OCI-LY3 (cell line): ENCODE measurements around the gene NAT8L.

Experiments used
- EZH2phosphoT487 ChIP-seq: fragments of 200-600 bp; shearing (Covaris generic); IDR thresholded peaks from 2 replicates; pipeline ENCODE4 v1.6.1; 2018; ENCODE audit warnings: antibody characterized with exemption, mixed run types, low read depth
- TF ChIP-seq, protein P1 (sequence below): fragments of 200-600, 300-600 bp; sonication (generic); IDR thresholded peaks from 2 replicates; pipeline ENCODE4 v1.5.1; 2014; ENCODE audit warnings: antibody characterized with exemption, low read length, low read depth

GRCh38 chr4:2046031-2046961 is 12.8 kb upstream of the NAT8L start:
- TF ChIP-seq, protein P1, sequence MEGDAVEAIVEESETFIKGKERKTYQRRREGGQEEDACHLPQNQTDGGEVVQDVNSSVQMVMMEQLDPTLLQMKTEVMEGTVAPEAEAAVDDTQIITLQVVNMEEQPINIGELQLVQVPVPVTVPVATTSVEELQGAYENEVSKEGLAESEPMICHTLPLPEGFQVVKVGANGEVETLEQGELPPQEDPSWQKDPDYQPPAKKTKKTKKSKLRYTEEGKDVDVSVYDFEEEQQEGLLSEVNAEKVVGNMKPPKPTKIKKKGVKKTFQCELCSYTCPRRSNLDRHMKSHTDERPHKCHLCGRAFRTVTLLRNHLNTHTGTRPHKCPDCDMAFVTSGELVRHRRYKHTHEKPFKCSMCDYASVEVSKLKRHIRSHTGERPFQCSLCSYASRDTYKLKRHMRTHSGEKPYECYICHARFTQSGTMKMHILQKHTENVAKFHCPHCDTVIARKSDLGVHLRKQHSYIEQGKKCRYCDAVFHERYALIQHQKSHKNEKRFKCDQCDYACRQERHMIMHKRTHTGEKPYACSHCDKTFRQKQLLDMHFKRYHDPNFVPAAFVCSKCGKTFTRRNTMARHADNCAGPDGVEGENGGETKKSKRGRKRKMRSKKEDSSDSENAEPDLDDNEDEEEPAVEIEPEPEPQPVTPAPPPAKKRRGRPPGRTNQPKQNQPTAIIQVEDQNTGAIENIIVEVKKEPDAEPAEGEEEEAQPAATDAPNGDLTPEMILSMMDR: no peak
- no peak for TF ChIP-seq EZH2phosphoT487
